ENCODE measurements around the gene NDUFS4. TPM values are rescaled to one million over a fixed set of nuclear protein-coding genes. Genes with fewer than 3 reads are reported as not detected.

The NDUFS4 gene
- total RNA-seq, 1 experiment from 2014 or later, result 92.9 TPM

DNA sequence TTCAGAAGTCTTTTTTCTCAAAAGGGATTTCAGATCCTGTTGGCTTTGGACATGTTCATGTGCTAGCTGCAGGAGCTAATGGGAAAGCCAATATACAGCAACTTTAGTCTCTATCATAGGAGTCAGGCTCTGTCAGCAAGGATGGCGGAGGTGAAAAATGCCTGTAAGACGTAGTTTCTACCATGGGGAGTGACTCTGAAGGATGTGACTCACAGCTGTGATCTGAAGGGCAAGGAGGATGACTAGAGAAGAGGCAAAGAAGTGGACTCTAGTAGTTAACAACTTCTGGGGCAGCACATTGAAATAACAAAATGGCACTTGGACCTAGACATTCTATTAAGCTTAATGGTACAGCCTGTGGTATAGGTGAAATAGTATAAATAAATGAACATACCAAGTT, 3.1 kb upstream of the NDUFS4 start:
- Mint-ChIP-seq H3K27me3 (ENCODE audit: low read depth) (no peaks in the 10 kb centered on the region; the same call in 1 of the 2 replicates), H3K36me3 (ENCODE audit: insufficient read depth in 1 of 3, low read depth in 3 of 3) (peaks cover 8 to 18% (median 8%) of the 10 kb centered on the region in 3 experiments), H3K9me3 (peaks cover 12 to 14% of the 10 kb centered on the region in 2 experiments), H3K27ac (no peak overlapping the region), H3K4me3 (no peak overlapping the region), H3K4me1 (peaks cover 15 to 19% of the 10 kb centered on the region in 2 experiments)
- no peak overlapping the region for H4K5ac ChIP-seq (ENCODE audit: insufficient read length, low read depth, low read length)
- no peak overlapping the region for H3K56ac ChIP-seq (ENCODE audit: insufficient read length, low read depth, low read length)
- H3K4me2 ChIP-seq (ENCODE audit: insufficient read depth, insufficient read length, low read length), result no peak overlapping the region
- no CpG with 5 or more reads among the region's 2 CpGs for WGBS (ENCODE audit: extremely low coverage, insufficient read length, low lambda C conversion rate)
- no peaks in the 10 kb centered on the region for H3K23me2 ChIP-seq (ENCODE audit: insufficient read length, low read depth, low read length, poor library complexity, severe bottlenecking)
- no peak overlapping the region for H2BK20ac ChIP-seq (ENCODE audit: low read depth, low read length, poor library complexity, severe bottlenecking)
- no peak overlapping the region for H2BK12ac ChIP-seq (ENCODE audit: insufficient read length, low read depth, low read length)
- no peaks in the 10 kb centered on the region for H4K20me1 ChIP-seq (ENCODE audit: control insufficient read depth, insufficient read depth, insufficient read length)
- H3K14ac ChIP-seq (ENCODE audit: insufficient read depth, low read length), result no peak overlapping the region
- no peaks in the 10 kb centered on the region for H3K4me1 ChIP-seq (ENCODE audit: insufficient read depth, low read length)
- no peak overlapping the region for H2BK120ac ChIP-seq (ENCODE audit: low read depth, low read length, poor library complexity, severe bottlenecking)
- H2AFZ ChIP-seq (ENCODE audit: low read length), result no peak overlapping the region
- no peak overlapping the region for H3K27ac ChIP-seq (ENCODE audit: insufficient read length, low read depth, low read length)
- no peak overlapping the region for H2BK5ac ChIP-seq (ENCODE audit: insufficient read length, low read length)
- H2BK15ac ChIP-seq (ENCODE audit: low read depth, low read length), result no peak overlapping the region
- no peak overlapping the region for H3K9ac ChIP-seq (ENCODE audit: extremely low read depth, insufficient read length, low read length)
- H3K79me2 ChIP-seq (ENCODE audit: insufficient read depth, low read length), result no peaks in the 10 kb centered on the region; the same call in 1 of the 2 replicates
- H4K91ac ChIP-seq (ENCODE audit: insufficient read length, low read depth, low read length), result no peak overlapping the region
- H3K23ac ChIP-seq (ENCODE audit: insufficient read length, low read depth, low read length), result no peak overlapping the region
- H3K79me1 ChIP-seq (ENCODE audit: insufficient read depth, low read depth, low read length, poor library complexity, severe bottlenecking), result peaks cover 3% of the 10 kb centered on the region
- no peak overlapping the region for H4K8ac ChIP-seq (replicated peaks; ENCODE audit: insufficient read length, low read depth, low read length)
- H2AK5ac ChIP-seq (ENCODE audit: insufficient read length, low read length), result no peak overlapping the region
- TF ChIP-seq, protein P1, sequence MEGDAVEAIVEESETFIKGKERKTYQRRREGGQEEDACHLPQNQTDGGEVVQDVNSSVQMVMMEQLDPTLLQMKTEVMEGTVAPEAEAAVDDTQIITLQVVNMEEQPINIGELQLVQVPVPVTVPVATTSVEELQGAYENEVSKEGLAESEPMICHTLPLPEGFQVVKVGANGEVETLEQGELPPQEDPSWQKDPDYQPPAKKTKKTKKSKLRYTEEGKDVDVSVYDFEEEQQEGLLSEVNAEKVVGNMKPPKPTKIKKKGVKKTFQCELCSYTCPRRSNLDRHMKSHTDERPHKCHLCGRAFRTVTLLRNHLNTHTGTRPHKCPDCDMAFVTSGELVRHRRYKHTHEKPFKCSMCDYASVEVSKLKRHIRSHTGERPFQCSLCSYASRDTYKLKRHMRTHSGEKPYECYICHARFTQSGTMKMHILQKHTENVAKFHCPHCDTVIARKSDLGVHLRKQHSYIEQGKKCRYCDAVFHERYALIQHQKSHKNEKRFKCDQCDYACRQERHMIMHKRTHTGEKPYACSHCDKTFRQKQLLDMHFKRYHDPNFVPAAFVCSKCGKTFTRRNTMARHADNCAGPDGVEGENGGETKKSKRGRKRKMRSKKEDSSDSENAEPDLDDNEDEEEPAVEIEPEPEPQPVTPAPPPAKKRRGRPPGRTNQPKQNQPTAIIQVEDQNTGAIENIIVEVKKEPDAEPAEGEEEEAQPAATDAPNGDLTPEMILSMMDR (conservative IDR thresholded peaks at IDR 0.05), result no peak
- no peak overlapping the region for H3T11ph ChIP-seq (ENCODE audit: low read length)
- no peaks in the 10 kb centered on the region for H3K27me3 ChIP-seq (ENCODE audit: insufficient read depth, low read length)
- no peak overlapping the region for H3K18ac ChIP-seq (ENCODE audit: insufficient read length, low read depth, low read length)
- H3K9me3 ChIP-seq (ENCODE audit: control insufficient read depth, low read depth, low read length), result no peaks in the 10 kb centered on the region
- no peak for DNase-seq
- H3K4ac ChIP-seq (ENCODE audit: low read depth, low read length), result no peak overlapping the region
